AG08396 (cell line): ENCODE results near the gene MEX3A.
"Not testable (repeated sequence)": the region's sequence is repeated elsewhere in the genome, so short reads cannot be mapped to it uniquely, and the experiment has no call there.

ENCODE experiments used
- DNase-seq: peaks from one replicate; pipeline ENCODE4 v3.0.0; 2012; ENCODE audit warnings: low spot score, mixed read lengths

Gene MEX3A, protein sequence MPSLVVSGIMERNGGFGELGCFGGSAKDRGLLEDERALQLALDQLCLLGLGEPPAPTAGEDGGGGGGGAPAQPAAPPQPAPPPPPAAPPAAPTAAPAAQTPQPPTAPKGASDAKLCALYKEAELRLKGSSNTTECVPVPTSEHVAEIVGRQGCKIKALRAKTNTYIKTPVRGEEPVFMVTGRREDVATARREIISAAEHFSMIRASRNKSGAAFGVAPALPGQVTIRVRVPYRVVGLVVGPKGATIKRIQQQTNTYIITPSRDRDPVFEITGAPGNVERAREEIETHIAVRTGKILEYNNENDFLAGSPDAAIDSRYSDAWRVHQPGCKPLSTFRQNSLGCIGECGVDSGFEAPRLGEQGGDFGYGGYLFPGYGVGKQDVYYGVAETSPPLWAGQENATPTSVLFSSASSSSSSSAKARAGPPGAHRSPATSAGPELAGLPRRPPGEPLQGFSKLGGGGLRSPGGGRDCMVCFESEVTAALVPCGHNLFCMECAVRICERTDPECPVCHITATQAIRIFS

DNA sequence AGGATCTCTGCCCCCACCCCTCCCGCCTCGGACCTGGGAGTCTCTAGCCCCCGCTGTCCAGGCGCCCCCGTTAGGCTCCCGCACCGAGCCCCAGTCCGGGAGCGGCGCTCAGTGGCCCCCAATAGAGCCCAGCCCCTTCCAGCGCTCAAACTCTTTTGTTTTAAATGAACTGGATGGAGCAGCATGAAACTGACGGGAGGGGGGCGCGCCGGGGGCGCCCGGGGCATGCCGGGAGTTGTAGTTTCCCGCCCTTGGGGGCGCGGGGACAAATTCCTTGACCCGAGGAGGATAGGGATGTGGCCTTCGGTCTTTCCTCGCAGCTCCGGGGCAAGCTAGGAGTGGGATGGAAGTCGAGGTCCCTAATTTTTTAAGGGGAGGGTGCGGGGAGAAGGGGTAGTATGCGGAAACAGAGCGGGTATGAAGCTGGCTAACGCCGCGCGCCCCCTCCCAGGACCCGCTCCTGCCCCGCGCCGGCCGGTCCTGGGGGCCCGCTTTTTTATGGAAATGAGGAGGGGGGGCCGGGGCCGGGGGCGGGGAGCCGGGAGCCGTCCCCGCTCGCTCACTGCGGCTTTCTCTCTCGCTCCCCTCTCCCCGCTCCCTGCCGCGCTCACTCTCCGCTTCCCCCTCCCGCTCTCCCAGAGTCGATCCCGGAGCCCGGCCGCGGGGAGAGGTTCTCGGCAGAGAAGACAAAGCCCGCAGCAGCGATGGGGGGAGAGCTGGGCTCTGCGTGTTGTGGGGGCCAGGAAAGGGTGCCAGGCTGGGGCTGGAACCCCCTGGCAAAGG is at the start of gene MEX3A:
Gene MEX3A, minus strand, starts transcription at position 157 of the 783 bp plus-strand sequence. CDS start 467 bp downstream, outside the sequence.
- peak; percentile 92 for DNase-seq

DNA sequence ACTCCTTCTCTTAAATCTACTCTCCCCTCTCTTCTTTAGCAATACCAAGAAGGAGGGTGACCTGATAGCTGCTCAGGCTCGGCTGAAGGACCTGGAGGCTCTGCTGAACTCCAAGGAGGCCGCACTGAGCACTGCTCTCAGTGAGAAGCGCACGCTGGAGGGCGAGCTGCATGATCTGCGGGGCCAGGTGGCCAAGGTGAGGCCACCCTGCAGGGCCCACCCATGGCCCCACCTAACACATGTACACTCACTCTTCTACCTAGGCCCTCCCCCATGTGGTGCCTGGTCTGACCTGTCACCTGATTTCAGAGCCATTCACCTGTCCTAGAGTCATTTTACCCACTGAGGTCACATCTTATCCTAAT is 48.3 kb upstream of the MEX3A start:
- no peak for DNase-seq

DNA sequence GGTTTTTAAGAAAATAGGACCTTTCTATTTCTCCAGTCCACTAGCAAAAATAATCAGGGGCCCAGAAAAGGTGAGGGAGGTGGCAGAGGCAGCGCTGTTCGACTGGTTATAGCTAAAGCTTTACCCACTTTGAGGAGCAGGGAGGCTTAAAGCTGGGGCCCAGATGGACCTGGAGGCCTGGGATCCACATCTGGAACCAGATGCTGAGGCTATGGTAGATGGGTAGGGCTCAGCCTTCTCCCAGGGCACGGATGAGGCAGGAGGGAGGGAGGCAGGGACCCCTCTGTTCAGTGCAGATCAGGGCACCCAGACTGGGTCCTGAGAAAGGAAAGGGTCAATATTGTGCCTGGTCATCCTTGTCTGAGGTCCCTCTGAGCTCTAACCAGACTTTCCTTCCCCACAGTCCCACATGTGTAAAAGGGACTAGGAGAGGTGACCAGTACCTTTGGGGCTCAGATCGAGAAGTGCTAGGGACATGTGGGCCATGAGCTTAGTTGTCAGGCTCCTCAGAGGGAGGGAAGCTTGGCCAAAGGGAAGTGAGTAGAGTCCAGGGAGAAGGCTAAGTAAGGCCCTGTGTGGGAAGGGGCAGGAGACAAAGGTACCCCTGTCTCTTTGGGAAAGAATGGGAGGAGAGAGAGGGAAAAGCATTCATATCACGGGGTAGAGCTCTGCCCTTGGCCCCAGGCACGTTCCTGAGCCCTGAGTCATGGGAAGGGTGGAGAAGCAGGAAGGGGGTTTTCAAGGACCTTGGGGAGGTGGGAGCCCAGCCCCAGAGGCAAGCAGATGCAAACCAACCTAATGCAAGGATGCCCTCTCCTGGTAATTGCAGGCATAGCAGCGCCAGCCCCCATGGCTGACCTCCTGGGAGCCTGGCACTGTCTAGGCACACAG is 47.7 kb upstream of the MEX3A start:
- DNase-seq, result peak; percentile 86

DNA sequence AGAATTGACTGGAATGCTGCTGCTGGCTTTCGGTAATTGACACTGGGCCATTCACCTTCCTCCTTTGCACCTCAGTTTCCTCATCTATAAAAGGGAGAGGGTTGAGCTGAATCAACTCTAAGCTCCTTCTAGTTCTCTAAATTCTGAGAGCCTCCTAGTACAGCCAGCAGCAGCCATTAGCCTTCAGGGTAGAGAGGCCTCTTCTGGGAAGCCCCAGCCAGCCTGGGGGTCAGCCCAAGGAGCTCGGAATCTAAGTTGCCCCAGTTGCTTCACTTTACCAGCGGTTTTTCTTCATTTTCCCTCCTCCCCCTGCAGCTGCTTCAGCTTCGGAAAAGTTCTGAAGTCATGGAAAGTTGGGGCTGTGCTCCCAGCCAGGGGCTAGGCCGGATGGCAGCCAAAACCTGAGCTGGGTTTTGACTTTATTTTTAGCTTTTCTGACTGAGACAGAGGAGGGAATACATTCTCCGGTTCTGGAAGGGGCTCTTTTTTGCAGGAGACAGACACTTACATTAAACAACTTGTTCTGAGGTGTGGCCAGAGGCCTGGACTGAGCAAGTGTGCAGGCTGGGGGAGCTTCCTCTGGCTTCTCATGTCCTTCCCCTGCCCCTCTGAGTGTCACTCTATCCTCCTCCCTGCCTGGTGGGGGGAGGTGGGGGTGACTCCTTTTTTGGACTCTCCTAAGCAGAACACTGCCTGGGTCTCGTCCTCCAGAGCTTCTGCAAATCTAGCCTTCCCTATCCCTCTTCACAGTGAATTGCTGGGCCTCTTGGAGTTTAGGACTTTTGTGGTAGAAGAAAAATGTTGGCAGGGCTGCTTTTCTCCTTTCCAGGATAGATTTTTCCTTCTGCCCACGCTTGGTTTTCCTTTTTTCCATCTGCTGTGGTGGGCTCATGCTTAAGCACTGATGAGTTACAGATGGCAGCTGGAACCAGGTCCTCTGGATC is 46.7 kb upstream of the MEX3A start:
- no peak for DNase-seq

DNA sequence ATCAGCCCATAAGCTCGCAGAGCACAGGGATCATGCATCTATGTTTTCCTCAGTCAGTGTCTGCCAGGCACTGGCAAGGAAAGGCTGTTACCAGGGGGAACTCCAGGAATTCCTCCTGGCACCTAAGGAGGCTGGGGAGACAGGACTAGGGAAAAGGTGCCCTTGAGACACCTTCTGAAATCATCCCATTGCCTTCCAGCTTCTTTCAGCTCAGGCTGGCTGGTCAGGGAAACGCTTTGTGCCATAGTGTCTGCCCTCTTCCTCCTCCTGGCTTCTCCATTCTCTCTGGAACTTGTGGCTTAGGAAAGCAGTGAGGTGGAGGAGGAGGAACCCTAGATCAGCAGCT is 46.0 kb upstream of the MEX3A start:
- DNase-seq, result no peak

DNA sequence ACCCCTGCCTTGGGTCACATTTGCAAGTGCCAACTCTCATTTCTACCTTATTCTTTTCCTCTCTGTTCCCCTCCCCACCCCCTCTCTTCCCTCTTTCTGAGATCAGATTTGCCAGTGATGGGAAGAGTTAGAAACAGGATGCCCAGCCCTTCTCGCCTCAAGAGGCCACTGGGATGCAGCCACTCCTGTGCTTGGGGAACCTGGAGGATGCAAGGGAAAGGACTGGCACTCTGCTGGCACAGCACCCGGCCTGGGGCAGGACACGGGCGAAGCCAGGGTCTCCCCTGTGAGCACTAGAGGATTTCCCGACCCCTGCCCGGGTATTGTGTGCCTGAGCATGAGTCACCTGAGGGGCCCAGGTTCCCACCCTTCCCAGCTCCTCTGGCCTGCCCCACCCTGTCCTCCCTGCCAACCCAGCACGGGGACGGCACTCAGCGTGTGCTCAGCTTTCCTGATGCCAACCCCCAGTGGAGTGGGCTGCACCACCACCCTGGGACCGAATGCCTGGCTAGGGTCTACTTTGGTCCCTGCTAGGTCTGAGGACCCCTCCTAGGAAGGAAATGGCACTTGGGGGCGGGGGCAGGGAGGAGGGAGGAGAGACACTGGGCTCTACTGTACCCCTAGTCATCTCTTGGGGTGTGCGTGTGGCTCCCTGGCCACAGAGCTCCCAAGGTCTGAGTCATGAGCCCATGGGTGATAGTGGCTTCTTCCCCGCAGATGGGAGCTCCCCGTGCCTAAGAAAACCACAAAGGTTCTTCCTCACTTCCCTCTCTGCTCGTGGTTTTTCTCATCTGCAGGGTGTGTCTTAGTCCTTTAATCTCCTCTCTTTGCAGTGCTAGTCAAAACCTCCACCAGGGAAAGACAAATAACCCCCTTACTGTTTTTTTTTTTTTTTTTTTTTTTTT is 44.6 kb upstream of the MEX3A start:
- DNase-seq, result peak; percentile 57

DNA sequence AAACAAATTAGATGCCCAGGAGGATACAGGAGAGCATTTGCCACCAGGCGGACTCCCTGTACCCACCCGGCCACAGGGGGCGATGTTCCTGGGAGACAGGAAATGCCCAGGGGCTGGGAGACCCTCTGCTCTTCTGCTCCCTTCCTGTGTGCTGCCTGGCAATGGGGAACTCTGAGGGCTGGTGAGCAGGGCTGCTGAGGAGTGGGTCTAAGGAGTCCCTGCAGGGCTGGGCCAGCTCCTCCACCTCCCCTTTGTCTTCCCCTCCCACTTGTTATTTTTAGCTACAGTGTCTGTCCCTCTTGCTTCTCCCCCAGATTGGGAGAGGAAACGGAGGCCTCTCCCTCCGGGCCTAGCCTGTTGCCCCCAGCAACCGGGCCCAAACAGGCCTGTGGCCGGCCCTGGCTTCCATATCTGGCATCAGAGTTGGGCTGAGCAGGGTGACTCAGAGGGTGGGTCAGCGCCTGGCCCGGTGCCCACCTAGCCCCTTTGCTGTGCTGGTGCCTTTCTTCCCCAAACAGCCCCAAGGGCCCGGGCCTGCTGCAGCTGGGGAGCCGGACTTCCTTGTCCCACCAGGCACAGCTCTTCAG is 43.9 kb upstream of the MEX3A start:
- DNase-seq, result peak; percentile 80

DNA sequence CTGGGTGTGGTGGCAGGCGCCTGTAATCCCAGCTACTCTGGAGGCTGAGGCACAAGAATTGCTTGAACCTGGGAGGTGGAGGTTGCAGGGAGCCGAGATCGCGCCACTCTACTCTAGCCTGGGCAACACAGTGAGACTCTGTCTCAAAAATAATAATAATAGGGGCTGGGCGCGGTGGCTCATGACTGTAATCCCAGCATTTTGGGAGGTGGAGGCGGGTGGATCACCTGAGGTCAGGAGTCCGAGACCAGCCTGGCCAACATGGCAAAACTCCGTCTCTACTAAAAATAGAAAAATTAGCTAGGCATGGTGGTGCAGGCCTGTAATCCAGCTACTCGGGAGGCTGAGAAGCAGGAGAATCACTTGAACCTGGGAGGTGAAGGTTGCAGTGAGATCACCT is 43.3 kb upstream of the MEX3A start:
- not testable (repeated sequence) for DNase-seq

DNA sequence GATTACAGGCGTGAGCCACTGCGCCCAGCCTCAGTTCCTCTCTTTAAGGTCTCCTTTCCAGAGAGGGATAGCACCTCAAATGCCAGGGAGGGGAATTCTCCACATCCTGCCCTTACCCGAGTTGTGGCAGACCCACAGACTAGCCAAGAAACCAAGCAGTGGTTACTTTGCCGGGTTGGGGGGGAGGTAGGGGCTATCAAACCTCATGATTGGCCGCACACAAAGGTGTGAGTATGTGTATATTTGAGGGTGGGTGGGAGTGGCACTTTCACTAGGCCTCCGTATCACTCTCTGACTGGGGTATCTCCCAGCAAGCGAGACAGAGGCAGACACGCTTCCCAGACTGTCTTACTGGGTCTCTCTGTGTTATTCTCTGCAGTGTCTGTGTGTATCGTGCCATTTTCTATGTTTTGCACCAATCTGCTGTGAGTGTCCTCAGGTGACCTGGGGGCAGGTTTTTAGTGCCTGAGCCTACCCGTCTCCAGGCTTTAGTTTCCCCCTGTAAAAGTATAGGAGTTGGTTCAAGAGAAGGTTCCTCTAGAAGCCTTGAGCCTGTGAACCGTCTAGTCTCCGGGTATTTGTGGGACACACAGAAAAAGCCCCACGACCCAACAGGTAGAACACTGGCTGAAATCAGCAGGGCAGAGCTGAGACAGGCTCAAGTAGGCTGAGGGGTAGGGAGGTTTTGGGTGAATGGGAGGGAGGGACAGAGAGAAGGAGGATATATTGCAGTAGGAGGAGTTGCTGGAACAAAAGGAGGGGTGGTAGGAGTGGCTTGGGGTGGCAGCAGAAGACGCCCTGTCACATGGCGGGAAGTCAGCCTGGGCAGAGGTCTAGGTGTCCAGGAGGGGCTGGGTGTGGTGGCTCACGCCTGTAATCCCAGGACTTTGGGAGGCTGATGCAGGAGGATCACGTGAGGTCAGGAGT is 42.6 kb upstream of the MEX3A start:
- no peak for DNase-seq

DNA sequence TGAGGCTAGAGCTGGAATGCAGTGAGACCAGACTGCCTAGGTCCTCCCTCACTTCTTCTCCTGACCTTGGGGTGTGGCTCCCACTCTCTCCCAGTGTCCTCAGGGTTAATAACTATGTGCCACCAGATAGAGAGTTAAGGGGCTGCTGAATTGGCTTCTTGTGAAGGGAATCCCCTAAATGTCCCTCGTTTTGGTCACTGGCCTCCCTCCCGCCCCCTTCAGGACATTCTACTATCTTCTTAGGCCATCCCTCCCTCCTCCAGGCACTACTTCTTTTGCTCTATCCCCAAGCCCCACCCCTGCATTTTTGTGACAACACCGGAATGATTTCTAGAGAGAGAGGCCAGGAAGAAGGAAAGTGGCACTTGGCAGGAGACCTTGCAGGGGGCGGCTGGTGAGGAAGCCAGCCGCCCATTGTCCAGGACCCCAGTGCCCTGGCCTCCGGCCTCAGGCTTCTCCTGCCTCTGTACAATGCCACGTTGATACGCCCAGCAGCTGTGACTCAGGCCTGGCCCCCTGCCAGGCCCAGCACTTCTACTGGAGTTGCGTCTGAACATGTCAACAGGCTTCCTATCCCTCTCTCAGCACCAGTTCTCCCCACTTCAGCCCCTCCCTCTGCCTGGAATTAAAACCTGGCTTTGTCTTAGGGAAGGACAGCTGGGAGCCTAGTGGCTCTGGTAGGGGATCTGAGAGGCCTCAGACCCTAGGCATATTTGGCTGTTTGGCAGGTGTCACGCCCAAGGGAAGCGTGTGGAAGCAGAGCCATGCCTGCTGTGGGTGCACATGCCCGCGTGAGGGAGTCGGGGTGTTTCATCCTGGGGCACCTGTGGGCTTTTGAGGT is 41.3 kb upstream of the MEX3A start:
- DNase-seq, result peak; percentile 69

DNA sequence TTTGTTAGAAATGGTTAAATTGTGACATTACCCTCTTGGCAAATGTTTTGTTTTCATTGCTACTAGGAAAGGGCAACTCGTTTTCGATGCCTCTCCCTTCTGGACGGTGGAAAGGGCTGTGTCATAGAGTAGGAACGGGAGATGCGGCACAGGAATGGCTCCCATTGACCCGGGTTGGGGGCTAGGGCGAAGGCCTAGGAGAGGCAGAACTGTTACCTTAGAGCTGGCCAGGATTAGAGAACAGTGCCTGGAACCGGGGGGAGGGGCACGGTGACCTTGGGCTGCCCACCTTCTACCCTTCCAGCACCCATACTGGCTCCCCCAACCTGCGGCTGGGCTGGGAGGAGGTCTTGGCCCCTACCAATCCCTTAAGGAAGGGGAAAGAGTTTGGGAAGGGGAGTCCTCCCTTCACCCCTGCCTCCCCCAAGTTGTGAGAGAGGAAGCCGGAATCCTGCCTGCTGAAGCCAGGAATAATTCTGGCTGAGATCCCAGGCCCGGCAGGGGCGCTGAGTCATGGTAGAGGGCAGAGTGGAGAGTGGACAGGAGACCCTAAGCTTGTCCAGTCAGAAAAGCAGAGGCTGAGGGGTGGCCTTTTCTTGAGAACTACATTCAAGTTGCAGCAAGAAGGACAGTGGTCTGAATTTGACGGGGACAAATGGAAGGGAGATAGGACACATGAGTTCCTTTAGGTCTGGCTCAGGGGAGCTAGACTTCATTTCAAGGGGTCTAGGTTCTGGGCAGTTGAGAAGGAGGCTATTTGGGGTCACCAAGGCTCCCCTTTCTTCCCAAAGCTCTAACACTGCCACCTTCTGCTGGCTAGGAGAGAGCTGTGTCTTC is 40.5 kb upstream of the MEX3A start:
- DNase-seq, result no peak

DNA sequence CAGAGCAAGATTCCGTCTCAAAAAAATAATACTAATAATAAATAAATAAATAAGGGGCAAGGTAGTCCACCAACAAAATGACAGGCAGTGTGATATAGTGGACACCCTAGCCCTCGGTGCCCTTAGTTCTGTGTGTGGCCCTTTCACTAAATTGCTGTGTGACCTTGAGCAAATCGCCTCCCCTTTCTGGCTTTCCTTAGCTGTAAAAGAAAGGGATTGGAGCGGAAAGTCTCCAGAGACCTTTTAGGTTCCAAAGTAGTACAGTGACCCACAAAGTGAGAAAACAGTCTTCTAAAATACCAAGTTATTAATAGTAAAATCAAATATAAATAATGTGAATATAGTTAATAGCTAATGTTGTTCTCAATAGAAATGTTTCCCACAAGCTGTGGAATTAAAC is 39.8 kb upstream of the MEX3A start:
- DNase-seq, result no peak

DNA sequence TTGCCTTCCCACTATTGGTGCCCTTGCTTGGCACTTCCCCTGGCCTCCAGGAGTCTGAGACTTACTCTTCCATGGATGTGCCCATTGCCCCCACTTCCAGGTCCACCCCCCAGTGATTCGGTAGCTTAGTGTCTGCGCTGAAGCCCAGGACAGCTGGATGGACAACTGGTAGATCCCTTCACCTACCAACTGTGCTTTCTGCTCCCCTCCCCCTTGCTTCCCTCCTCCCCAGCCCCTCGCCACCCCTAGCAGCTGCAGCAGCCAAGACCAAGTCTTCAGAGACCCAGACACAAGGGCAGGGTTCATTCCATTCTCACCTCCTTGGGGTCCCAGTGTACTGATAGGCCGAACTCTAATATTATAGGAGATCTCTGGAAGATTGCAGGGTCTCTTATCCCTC is 39.2 kb upstream of the MEX3A start:
- DNase-seq, result no peak

DNA sequence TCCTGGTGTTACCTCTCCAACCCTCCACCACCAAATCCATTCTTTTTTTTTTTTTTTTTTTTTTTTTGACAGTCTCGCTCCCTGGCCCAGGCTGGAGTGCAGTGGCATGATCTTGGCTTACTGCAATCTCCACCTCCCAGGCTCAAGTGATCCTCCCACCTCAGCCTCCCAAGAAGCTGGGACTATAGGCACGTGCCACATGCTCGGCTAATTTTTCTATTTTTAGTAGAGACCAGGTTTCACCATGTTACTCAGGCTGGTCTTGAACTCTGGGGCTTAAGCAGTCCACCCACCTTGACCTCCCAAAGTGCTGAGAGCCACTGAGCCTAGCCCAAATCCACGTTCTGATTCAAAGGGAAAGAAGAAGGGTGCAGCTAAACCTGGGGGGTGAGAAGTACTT is 38.7 kb upstream of the MEX3A start:
- not testable (repeated sequence) for DNase-seq

DNA sequence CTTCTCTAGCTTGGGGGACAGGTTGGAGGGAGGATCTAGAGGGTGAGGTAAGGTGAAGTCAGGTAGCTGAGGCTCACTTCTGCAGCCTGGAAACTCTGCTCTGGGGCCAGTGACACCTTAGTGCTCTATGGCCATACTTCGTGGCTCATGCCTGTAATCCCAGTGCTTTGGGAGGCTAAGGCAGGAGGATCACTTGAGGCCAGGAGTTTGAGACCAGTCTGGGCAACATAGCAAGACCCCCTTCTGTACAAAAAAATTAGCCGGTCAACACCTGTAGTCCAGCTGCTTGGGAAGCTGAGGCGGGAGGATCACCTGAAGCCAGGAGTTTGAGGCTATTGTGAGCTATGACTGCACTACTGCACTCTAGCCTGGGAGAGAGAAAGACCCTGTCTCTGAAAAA is 38.1 kb upstream of the MEX3A start:
- DNase-seq, result no peak

DNA sequence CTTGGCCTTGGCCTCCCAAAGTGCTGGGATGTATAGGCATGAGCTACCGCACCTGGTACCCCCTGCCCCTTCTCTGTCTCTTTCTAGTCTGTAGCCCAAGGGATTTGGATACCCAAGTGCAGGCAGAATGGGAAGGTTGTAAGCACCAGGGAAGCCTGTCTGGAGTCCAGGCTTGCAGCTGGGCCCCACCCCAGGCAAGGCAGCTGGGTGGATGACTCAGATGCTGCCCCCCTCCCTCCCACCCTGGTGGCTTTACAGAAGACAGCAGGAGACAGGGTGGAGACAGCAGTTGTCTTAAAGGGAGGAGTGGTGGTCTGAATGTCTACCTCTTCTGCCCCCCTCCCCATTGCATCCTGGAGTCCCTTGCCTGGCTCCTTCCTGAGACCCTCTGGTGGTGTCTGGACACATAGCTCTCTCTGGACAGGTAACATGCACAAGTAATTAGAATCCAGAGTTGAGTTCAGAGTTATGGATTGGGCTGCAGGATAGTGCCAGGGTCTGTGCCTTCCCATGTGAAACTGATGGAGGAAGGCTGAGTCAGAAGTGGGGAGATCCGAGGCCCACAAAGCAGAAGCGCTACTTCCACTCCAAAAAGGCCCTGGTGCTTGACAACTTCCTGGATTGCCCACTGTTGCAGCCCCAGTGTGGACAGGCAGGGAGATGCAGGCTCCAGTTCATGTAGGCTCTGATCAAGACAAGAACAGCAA is 37.4 kb upstream of the MEX3A start:
- DNase-seq, result peak; percentile 63
